Hepatocyte (in vitro differentiated cells): ENCODE data around the gene DOCK7. TPM values are rescaled to one million over a fixed set of nuclear protein-coding genes. Genes with fewer than 3 reads are reported as not detected.

Experiments used
- DNase-seq: peaks from one replicate; pipeline ENCODE4 v3.0.0-alpha.2; 2016; ENCODE audit warnings: low spot score
- H2AFZ ChIP-seq: fragments of 200-600 bp; sonication (generic); 2 replicates; pipeline ENCODE4 v1.6.0; 2016; ENCODE audit warnings: antibody characterized with exemption, mild to moderate bottlenecking
- H3K27ac ChIP-seq: fragments of 200-600 bp; sonication (generic); 2 replicates; pipeline ENCODE4 v1.5.1; 2016; ENCODE audit warnings: mild to moderate bottlenecking
- H3K27me3 ChIP-seq: fragments of 200-600 bp; sonication (generic); 2 replicates; pipeline ENCODE4 v1.6.1; 2016
- H3K36me3 ChIP-seq: fragments of 200-600 bp; sonication (generic); replicated peaks from 2 replicates; pipeline ENCODE4 v1.5.1; 2016; ENCODE audit warnings: low read depth; ENCODE audit not compliant: insufficient read depth
- H3K4me1 ChIP-seq: fragments of 200-600 bp; sonication (generic); 2 replicates; pipeline ENCODE4 v1.5.1; 2016; ENCODE audit warnings: mild to moderate bottlenecking, moderate library complexity; ENCODE audit not compliant: insufficient read depth
- H3K4me2 ChIP-seq: fragments of 200-600 bp; sonication (generic); 2 replicates; pipeline ENCODE4 v1.6.0; 2016
- H3K4me3 ChIP-seq: fragments of 200-600 bp; sonication (generic); 2 replicates; pipeline ENCODE4 v1.5.1; 2016; ENCODE audit warnings: mild to moderate bottlenecking
- H3K79me2 ChIP-seq: fragments of 200-600 bp; sonication (generic); 2 replicates; pipeline ENCODE4 v1.6.0; 2017; ENCODE audit warnings: mild to moderate bottlenecking
- H3K9me2 ChIP-seq: fragments of 200-600 bp; sonication (generic); replicated peaks from 2 replicates; pipeline ENCODE4 v1.6.0; 2017; ENCODE audit warnings: mild to moderate bottlenecking; ENCODE audit not compliant: insufficient read depth
- H3K9me3 ChIP-seq: fragments of 200-600 bp; sonication (generic); 2 replicates; pipeline ENCODE4 v1.5.1; 2016; ENCODE audit warnings: low read depth, mild to moderate bottlenecking
- H4K20me1 ChIP-seq: fragments of 200-600 bp; sonication (generic); 2 replicates; pipeline ENCODE4 v1.6.0; 2016; ENCODE audit warnings: mild to moderate bottlenecking; ENCODE audit not compliant: insufficient read depth, poor library complexity, severe bottlenecking
- EZH2 ChIP-seq: fragments of 200-600 bp; sonication (generic); IDR thresholded peaks from 2 replicates; pipeline ENCODE4 v1.6.1; 2016; ENCODE audit warnings: antibody characterized with exemption, mild to moderate bottlenecking, borderline replicate concordance
- EZH2phosphoT487 ChIP-seq: fragments of 200-600 bp; sonication (generic); IDR thresholded peaks from one replicate; pipeline ENCODE4 v1.6.1; 2018; ENCODE audit warnings: antibody characterized with exemption, mild to moderate bottlenecking, low read depth, moderate library complexity; ENCODE audit not compliant: unreplicated experiment, severe bottlenecking
- WGBS: methylation state at CpG from one replicate; pipeline ENCODE4 v1.1.6; 2016; ENCODE audit warnings: low lambda C conversion rate; ENCODE audit errors: missing lambda C conversion rate; 5-methylcytosine and 5-hydroxymethylcytosine counted together
- polyA plus RNA-seq: library from polyadenylated mRNA; unstranded; fragments of >200 nt; fragmentation: Nextera tagmentation; extraction: Ambion mirVana; gene quantifications from 2 replicates; pipeline ENCODE4 v1.2.1, GENCODE V29; 2016
- total RNA-seq: library from RNA; depleted of rRNA; stranded (reverse); fragments of >200 nt; gene quantifications from 2 replicates; pipeline ENCODE4 v1.2.3, GENCODE V29; 2014
- TF ChIP-seq, protein P1 (sequence below): fragments of 200-600 bp; sonication (generic); IDR thresholded peaks from 2 replicates; pipeline ENCODE4 v1.5.1; 2016; ENCODE audit warnings: antibody characterized with exemption, mild to moderate bottlenecking; ENCODE audit not compliant: poor library complexity

DOCK7 gene
- total and polyA plus RNA-seq, 2 experiments from 2014 or later, result 22.4 to 53.4 TPM

DNA sequence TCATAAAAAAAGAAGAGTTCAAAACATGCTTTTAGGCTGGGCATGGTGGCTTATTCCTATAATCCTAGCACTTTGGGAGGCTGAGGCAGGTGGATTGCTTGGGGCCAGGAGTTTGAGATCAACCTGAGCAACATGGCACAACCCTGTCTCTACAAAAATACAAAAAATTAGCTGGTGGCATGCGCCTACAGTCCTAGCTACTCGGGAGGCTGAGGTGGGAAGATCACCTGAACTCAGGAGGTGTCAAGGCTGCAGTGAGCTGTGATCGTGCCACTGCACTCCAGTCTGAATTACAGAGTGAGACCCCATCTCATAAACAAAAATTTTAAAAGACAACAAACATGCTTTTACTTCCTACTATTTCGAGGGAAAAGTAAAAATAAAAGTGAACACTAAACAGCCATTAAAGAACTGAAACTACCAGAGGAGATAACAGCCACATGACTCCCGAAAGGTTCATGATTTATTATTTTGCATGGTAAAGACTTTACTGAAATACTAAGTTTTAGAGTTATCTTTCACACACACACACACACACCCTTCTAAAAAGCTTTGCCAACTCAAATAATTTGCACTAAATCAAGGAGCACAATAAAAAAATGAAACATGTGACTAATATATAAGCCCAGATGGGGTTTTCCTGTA is 203.2 kb downstream of the DOCK7 start:
- 92% methylated on average over 5 of the region's 5 CpGs for WGBS
- H3K79me2 ChIP-seq, result no peaks in the 10 kb centered on the region
- no peak overlapping the region for H3K4me2 ChIP-seq
- H3K27me3 ChIP-seq, result no peaks in the 10 kb centered on the region
- H3K9me3 ChIP-seq, result no peaks in the 10 kb centered on the region
- no peaks in the 10 kb centered on the region for H3K9me2 ChIP-seq
- no peak overlapping the region for H3K4me3 ChIP-seq
- no peak overlapping the region for H3K27ac ChIP-seq
- TF ChIP-seq, protein P1, sequence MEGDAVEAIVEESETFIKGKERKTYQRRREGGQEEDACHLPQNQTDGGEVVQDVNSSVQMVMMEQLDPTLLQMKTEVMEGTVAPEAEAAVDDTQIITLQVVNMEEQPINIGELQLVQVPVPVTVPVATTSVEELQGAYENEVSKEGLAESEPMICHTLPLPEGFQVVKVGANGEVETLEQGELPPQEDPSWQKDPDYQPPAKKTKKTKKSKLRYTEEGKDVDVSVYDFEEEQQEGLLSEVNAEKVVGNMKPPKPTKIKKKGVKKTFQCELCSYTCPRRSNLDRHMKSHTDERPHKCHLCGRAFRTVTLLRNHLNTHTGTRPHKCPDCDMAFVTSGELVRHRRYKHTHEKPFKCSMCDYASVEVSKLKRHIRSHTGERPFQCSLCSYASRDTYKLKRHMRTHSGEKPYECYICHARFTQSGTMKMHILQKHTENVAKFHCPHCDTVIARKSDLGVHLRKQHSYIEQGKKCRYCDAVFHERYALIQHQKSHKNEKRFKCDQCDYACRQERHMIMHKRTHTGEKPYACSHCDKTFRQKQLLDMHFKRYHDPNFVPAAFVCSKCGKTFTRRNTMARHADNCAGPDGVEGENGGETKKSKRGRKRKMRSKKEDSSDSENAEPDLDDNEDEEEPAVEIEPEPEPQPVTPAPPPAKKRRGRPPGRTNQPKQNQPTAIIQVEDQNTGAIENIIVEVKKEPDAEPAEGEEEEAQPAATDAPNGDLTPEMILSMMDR, result no peak
- no peak for TF ChIP-seq EZH2
- TF ChIP-seq EZH2phosphoT487, result no peak
- H2AFZ ChIP-seq, result no peak overlapping the region
- H3K36me3 ChIP-seq, result no peaks in the 10 kb centered on the region
- H4K20me1 ChIP-seq, result no peaks in the 10 kb centered on the region
- no peaks in the 10 kb centered on the region for H3K4me1 ChIP-seq
- DNase-seq, result no peak

DNA sequence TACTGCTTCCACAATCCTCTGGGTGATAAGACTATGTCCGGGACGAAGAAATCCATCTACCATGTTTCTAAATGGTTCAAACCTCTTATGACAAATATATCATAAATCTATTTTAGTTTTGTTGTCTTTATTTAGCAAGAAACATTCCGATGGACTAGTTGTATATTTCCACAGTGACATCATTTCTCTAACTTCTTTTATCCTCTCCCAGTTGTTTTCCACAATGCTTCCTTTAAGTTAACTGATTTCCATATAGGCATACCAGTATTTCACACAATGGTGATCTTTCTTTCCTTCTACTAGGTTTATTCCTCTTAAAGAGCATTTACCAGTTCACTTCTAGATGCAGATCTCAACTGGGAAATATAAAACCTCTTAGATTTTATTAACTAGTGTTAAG is 206.5 kb downstream of the DOCK7 start:
- TF ChIP-seq, protein P1, result no peak
- TF ChIP-seq EZH2, result no peak
- TF ChIP-seq EZH2phosphoT487, result no peak
- H3K4me3 ChIP-seq, result no peak overlapping the region
- no peaks in the 10 kb centered on the region for H3K4me1 ChIP-seq
- H3K9me2 ChIP-seq, result no peaks in the 10 kb centered on the region
- no peak overlapping the region for H3K27ac ChIP-seq
- no peak for DNase-seq
- H3K36me3 ChIP-seq, result no peaks in the 10 kb centered on the region
- H3K27me3 ChIP-seq, result no peaks in the 10 kb centered on the region
- H4K20me1 ChIP-seq, result no peaks in the 10 kb centered on the region
- no peak overlapping the region for H3K4me2 ChIP-seq
- 85% methylated on average over 3 of the region's 3 CpGs for WGBS
- no peaks in the 10 kb centered on the region for H3K9me3 ChIP-seq
- H3K79me2 ChIP-seq, result no peaks in the 10 kb centered on the region
- no peak overlapping the region for H2AFZ ChIP-seq

- no peak for DNase-seq
- no peaks in the 10 kb centered on the region for H3K4me1 ChIP-seq
- H3K4me3 ChIP-seq, result no peak overlapping the region
- H4K20me1 ChIP-seq, result no peaks in the 10 kb centered on the region
- no peaks in the 10 kb centered on the region for H3K9me2 ChIP-seq
- TF ChIP-seq EZH2, result no peak
- TF ChIP-seq, protein P1, result no peak
- no peak for TF ChIP-seq EZH2phosphoT487
- H3K79me2 ChIP-seq, result no peaks in the 10 kb centered on the region
- H3K9me3 ChIP-seq, result no peaks in the 10 kb centered on the region
- WGBS, result 73% methylated on average over 3 of the region's 3 CpGs
- no peak overlapping the region for H2AFZ ChIP-seq
- peaks cover 7% of the 10 kb centered on the region for H3K36me3 ChIP-seq
- no peak overlapping the region for H3K4me2 ChIP-seq
- no peak overlapping the region for H3K27ac ChIP-seq
- no peaks in the 10 kb centered on the region for H3K27me3 ChIP-seq
Measured at GRCh38 chr1:62476525-62477219, 211.5 kb downstream of the DOCK7 start.
